Measurements from ENCODE around the gene QRICH1.
A peak's percentile ranks its signal among the peaks of the same experiment; 100 is the strongest.

The QRICH1 gene

DNA sequence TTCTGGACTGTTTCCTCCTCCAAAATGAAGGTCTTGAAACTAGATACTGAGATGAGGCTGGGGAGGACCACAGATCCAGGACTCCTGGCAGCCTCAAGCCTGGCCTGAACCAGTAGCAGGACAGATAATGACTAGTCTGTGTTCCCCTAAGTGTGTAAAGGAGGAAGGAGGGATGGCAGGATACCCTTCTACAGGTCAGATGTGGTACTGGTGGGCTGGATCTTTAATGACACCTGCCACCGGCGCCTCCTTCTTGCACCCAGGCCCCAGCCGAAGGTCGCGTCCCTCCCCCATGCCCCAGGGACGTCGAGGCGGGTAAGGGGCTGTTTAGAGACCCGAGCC is 26.2 kb upstream of the QRICH1 start:
- no peak for DNase-seq (ENCODE audit: low read depth in 2 of 2)

DNA sequence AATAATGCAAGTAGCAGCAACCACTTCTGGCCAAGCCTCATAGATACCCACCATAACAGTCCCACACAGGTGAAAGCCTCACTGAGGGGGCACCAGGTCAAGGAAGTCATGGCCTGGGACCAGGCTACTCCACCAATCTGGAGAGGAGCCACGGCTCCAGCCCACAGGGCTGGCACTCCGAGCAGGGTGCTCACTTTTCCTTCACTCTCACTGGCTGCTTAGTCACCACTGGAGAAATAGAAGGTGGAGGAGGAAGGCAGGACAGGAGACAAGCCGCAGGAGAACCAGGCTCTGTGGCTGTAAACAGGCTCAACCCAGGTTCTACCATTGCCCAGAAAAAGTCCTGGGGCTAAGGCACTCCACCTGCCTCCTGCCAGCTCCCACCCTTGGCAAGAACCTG is 25.6 kb upstream of the QRICH1 start:
- DNase-seq (ENCODE audit: low read depth in 2 of 2): no peak

DNA sequence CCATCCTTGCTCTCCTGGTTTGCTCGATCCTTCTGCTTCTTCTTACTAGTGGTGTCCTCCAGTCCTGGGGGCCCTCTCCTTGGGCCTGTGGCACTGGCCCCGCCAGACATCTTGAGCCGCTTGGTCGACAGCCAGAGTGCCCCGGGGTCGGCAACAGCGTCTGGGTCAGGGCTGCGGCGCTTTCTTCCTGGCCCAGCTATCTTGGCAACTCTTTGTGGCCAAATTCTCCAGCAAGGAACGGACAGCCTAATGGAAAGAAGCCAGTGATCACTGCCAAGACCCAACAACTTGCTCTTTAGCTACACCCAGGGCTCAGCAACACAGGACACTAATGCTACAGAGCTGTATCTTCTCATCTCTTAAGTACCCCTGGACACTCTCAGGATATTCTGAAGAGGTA is 25.2 kb upstream of the QRICH1 start:
- no peak for DNase-seq (ENCODE audit: low read depth in 2 of 2)

DNA sequence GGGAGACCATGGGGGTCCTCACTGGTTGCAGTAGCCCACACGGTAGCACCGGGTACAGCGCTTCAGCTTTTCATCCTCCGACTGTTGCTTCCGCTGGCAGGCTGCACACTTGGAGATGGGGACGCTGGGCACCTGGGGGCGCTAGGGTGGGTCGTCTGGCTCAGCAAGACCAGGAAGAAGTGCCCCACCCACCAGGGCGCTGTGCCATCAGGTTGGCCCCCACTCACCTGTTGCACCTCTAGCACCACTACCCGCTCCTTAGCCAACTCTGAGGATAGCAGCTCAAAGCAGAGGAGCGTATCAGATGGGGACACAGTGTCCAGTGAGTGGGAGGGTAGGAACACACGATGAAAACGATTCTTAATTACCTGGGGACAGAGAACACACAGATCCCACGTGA is 18.4 kb upstream of the QRICH1 start:
- DNase-seq (ENCODE audit: low read depth in 2 of 2): no peak

DNA sequence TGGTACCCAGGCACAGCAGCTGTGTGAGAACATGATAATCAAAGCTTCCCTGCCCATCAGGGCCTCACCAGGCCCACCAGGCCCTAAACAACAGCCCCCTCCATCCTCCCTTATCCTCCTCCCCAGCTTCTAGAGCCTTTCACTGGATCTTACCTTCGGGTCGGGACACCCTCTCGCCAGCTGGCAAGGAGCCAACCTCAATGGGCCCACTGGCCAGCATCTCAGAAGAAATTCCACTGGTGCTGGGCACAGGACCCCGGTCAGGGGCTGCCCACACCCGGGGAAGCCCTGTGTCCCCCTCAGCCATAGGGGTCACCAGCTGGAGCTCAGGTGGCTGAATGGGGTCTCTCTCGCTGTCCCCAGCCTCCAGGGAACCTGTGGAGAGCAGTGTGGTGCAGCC is 17.5 kb upstream of the QRICH1 start:
- DNase-seq (ENCODE audit: low read depth in 2 of 2): no peak

DNA sequence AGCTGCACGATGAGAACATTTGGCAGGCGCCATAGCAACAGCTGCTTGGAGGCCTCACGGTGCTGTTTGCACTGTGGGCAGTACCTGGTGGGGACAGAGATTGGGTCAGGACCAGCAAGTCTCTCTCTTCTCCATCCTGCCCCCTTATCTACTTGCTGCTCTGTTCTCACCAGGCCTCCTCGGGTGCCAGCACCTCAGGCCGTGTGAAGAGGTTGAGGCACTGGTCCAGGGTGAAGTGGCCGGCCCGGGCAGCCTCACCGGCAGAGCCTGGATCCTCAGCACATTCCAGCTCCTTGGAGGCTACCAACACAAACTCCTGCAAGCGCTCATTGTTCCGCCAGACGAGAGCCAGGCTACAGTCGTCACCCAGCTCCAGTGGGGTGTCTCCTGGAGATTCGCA is 16.9 kb upstream of the QRICH1 start:
- DNase-seq (ENCODE audit: low read depth in 2 of 2): no peak

DNA sequence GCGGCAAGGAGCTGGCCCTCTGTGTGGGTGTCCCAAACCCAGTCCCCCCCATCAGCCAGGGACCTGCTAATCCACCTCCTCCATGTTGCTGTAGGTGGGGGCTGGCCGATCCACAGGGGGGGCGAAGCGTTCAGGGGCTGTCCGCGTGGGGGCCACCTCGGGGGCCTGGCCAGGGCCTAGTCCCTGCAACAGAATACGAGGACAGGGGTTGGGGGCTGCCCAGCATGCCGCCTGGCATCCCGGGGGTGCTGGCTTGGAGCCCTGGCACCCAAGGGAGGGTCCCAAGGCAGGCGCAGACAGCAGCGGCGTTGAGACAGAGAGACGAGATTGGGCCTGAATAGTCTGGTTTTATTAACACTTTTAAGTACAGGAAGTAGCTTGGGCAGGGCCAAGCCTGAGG is 14.5 kb upstream of the QRICH1 start:
- DNase-seq (ENCODE audit: low read depth in 2 of 2): no peak

DNA sequence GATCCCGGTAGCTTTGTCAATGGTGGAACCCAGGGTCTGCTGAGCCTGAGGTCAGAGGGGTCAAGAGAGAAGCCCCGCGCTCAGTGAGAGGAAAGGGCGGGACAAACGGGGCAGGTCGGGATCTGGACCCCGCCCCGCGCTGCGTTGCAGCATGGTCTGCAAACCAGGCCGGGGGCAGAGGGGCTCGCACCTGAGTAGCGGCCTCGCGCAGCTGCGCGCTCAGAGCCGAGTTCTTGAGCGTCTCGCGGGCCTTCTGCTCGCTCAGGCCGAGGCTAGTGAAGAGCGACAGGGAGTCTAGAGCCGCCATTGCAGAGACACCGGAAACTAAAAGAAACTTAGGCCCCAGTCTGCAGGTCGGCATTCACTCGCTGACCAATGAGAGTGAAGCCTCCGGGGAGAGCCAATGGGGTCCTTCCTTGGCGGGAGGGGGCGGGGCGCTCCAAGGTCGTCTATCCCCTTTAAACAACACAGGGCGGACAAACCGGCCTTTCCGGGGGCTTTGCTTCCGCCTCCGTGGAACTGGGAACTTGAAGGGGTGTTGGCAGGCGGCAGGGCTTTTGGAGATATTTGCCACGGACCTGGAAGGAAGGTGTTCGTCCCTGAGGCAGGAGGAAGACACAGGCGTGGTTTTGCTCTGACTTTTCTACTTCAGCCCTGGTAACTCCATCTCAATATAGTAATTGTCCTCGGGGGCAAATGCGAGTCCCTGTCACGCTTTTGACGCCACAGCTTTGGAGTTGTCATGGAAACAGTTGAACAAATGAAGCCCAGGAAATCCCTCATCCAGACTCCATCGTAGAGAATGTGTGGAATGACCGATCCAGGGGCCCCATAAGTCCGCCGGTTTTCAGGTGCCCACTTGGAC is 10.8 kb upstream of the QRICH1 start, which contains the start of gene QARS1:
TSS of gene QARS1 (minus strand) at position 331 of the 865 bp plus-strand sequence. CDS start at position 307, 24 bp downstream.
- peak; percentile 72 to 82 for DNase-seq (ENCODE audit: low read depth in 2 of 2)

DNA sequence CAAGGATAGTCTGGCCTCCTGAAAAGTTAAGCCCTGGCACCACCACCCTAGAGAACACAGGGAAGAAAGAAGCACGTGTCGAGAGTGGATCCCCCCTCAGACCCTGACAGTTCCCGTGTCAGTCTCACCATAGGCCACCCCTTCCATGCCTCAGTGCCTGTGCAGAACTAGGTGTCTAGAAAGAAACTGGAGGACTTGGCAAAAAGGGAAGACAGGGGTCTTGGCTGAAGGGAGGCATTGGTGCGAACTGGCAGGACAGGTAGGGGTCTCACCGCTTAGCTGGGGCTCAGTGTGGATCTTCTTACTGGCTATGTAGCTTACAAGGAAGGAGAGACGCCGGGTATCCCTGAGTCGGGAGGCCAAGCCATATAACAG is 10.2 kb upstream of the QRICH1 start:
- DNase-seq (ENCODE audit: low read depth in 2 of 2): no peak

DNA sequence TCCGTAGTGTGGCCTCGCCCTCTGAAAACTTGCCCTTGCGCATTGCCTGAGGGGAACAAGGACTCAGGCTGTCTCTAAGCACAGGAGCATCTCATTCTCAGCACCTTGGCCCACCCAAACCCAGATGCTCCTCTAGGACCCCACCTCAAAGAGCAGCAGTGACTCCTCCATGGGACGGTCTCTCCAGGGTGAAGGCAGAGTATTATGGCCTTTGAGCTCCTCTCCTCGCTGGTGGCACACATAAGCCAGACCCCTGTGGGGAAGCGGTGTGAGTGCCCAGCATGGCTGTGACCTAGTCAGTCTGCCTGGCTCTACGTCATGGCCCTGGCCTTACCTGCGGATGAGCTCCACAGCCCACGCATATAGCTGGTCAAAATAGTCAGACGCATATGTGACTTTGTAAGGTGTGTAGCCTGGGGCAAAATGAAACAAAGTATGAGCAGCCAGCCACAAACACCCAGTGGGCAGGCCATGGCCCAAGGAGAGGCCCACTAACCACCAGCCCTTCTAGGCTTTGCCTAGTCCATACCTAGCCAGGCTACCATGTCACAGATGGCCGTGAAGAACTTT is 6.3 kb upstream of the QRICH1 start:
- no peak for DNase-seq (ENCODE audit: low read depth in 2 of 2)

DNA sequence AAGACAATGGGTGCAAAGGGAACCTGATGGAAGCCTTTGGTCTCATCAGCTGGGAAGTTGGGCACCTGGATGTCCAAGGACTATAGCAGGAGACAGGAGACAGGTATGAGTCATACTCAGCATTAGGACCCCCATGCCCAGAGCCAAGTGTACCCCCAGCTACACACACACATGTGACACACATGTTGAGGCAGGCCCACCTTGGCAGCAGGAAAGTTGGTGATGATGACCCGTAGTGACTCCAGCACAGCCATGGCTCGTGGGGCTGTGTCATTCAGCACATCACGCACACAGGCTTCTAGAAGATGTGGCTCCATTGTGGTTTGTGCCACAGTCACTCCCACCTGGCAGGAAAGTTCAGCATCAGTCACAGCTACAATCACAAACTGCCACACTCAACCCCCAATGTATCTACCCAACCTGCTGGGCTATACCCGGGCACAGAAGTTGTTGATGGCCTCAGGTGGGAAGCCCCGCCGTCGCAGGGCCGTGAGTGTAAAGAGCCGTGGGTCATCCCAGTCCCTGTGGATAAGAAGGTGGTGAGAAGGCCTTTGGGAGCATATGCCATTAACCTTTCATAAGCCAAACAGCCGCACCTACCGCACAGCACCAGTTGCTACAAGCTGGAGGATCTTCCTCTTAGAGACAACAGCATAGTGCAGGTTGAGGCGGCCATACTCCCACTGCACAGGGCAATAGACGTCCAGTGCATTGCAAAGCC is 5.2 kb upstream of the QRICH1 start:
- DNase-seq (ENCODE audit: low read depth in 2 of 2): no peak

DNA sequence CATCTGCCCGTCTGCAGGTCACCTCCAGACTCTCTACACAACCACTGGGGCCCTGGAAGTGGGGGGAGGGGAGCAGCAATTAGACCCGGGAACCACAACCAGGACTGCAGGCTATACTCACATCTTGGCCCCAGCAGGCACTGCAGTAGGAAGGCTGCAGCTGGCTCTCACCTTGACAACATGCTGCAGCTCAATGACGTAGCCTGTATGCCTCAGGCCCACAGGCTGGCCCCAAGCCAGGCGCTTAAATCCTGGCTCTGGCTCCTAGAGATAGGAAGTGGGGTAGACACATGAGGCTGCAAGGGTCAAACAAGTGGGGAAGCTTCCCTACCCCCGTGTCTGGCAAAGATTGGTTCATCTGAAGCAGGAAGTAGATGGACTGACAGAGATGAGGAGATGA is 4.6 kb upstream of the QRICH1 start:
- no peak for DNase-seq (ENCODE audit: low read depth in 2 of 2)

DNA sequence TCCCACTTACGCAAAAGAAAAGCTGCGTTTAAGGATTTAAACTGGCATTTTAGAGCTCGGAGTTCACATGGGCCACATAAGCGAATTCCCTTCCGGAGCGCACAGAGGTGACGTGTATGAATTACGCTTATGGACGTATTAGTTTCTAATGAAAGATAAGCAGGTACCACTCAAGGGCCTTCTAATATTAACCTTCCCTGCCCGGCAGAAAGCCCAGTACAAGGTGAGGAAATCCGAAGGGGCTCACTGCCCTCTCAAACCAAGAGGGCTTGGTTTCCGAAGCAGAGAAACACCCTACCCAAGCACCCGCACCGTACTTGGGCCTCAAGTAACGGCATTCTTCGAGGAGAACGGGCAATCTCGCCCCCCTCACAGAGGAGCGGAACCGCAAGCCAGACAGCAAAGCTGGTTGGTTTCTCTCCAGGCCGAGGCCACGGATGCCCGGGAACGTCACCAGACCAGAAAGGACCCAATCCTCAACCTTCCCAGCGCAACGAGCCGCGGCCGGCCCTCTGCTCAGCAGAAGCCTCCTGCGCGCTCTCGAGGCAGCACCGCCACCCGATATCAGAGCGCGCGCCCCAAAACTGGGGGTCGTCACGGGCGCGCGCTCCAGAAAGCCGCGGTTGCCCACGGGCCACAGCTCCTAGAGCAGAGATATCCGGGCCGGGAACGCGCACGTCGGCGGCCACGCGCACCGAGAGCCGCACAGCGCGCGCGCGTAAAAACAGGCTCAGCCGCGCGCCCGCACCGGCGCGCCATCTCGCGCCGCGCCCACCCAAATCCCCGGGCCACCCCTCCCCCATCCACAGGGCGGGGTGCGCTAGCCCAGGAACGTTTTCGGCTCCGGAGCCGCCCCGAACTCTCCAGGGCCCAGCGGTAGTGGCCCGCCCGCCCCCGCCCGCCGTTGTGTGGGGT is 676 bp downstream of the QRICH1 start:
- peak; percentile 64 for DNase-seq (ENCODE audit: low read depth in 2 of 2)

DNA sequence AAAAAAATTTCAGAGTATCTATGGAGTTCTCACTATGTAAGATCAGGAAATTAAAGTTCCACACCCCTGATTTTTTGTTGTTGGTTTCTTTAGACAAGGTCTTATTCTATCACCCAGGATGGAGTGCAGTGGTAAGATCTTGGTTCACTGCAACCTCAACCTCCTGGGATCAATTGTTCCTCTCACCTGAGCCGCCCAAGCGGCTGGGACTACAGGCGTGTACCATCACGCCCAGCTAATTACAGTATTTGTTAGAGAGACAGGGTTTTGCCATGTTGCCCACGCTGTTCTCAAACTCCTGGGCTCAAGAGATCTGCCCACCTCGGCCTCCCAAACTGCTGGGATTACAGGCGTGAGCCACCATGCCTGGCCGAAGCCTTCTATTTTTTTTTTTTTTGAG is 12.4 kb downstream of the QRICH1 start:
- DNase-seq (ENCODE audit: low read depth in 2 of 2): no peak

DNA sequence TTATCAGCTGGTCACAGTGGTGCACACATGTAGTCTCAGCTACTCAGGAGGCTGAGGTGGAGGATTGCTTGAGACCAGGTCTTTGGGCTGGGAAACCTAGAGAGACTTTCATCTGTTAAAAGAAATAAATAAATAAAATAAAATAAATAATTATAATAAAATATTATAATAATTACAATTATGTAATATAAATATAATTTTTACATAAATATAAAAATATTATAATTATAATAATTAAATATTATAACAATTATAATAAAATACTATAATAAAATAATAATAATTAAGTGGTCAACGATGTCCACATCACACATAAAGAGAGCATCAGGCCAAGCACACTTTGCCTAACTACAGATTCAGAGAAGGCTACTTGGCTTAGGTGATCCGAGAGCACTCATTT is 14.6 kb downstream of the QRICH1 start:
- DNase-seq (ENCODE audit: low read depth in 2 of 2): no peak

DNA sequence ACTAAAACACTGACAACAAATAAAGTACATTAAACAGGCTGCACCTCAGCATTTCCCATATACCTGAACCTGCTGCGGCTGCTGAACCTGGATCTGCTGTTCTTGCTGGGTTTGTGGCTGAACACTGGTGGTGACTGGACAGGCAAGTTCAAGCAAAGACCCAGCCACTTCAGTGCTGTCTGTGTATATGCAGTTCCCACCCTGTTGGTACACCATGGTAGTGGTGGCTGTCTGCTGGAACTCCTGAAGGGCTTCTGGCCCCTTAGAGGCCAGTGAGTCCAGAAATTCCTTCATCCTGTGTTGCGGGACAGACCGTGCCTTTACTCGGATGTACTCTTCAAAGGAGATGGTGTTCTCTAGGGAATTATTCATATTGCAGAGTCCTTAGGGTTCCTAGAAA is 17.2 kb downstream of the QRICH1 start:
- no peak for DNase-seq (ENCODE audit: low read depth in 2 of 2)

DNA sequence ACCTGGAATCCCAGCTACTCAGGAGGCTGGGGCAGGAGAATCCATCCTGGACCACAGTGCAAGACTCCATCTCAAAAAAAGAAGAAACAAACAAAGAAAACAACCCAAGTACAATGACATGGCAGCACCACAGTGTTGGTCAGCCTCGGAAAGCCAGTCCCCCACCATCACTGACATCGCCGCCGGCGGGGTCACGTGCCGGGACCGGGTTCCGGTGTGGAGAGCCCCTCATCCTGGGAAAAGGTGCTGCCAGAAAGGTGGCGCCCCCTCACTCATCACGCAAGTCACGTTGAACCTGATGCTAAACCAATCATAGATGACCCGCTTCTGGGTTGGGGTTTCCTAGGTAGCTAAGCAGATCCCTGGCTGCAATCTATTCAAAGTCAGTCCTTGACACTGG is 17.8 kb downstream of the QRICH1 start:
- no peak for DNase-seq (ENCODE audit: low read depth in 2 of 2)

DNA sequence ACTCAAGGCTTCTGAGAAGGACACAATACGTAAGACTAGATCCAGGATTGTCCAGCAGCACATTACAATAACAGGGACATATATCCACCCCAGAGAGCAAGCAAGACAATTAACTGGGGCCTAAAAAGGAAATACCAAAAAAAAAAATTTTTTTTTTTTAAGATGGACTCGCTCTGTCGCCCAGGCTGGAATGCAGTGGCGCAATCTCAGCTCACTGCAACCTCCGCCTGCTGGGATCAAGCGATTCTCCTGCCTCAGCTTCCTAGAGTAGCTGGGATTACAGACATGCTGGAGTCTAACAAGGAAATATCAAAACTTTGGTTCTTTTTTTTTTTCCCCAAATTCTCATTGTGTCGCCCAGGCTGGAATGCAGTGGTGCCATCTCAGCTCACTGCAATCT is 35.9 kb downstream of the QRICH1 start:
- no peak for DNase-seq (ENCODE audit: low read depth in 2 of 2)

DNA sequence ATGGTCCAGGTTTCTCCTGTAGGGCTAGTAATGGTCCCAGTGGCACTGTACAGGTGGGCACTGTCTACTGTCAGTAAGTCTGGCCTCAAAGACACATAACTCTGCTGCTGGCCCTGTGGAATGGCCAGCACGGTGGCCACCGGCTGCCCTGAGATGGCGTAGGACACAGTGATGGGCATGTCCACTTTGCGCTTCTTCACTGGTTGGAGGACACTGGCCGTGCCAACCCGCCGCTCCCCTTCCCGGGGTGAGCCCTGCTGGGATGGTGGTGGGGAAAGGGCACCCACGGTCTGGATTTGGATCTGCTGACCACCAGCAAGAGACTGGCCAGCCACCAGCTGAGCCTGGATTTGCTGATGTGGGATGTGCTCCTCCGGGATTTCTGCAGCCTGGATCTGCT is 36.6 kb downstream of the QRICH1 start:
- no peak for DNase-seq (ENCODE audit: low read depth in 2 of 2)

DNA sequence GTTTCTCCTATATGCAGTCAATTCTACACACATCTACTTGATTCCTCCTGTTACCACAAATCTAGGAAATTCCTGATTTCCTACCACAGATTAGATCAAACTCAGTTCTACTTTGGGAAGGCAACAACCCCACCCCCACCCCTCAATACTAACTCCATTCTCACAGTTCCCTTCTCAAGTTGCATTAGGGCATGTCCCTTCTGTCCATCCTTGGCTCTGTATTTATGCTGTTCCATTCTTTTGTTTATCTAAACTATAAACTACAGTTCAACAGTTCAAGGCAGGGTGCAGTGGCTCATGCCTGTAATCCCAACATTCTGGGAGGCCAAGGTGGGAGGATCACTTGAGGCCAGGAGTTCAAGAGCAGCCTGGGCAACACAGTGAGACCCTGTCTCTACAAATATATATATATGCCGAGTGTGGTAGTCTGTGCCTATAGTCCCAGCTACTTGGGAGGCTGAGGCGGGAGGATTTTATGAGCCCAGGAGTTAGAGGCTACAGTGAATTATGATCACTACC is 39.5 kb downstream of the QRICH1 start:
- DNase-seq (ENCODE audit: low read depth in 2 of 2): no peak

DNA sequence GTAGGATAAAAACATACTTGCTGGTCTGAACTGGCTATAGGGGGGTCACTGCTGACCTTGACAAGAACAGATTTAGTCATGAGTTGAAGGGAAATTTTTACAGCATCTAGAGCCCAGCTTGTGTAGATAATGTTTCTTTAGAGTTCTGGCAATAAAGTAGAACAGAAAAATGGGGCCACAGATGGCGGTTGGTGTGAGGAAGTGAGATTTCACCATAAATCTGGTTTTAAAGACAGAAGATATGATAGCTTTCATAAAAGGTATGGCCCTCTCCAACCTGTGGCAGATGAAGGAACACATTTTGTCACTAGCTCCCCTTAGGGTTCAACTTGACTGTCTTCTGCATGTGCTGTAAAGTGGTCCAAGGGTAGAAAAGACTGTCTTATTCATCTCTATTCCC is 40.3 kb downstream of the QRICH1 start:
- no peak for DNase-seq (ENCODE audit: low read depth in 2 of 2)

DNA sequence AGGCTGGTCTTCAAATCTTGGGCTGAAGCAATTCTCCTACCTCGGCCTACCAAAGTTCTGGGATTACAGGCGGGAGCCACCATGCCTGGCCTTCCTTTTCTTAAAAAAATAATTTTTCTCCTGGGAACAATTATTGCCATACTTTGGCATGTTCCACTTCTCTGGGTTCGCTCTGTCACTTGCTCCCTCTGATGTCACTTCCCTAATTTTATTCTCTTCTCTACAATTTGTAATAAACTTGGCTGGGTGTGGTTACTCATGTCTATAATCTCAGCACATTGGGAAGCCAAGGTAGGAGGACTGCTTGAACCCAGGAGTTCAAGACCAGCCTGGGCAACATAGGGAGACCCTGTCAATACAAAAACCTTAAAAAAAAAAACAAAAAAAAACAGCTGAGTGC is 58.6 kb downstream of the QRICH1 start:
- DNase-seq (ENCODE audit: low read depth in 2 of 2): no peak
